NCI-H2029 treated with DMSO at 0.1 percent for 48 hours (cell line): ENCODE results near the gene SLC5A2.
"Not testable (repeated sequence)": the region's sequence is repeated elsewhere in the genome, so short reads cannot be mapped to it uniquely, and the experiment has no call there.

Experiments
- DNase-seq: peaks from one replicate; lab custom pipeline; 2025; lab: John Stamatoyannopoulos, UW

The SLC5A2 gene

GRCh38 chr16:31529108-31529936 is 46.4 kb downstream of the SLC5A2 start:
- no peak for DNase-seq

GRCh38 chr16:31529937-31530312 is 47.0 kb downstream of the SLC5A2 start:
- no peak for DNase-seq

GRCh38 chr16:31530405-31530804 is 47.5 kb downstream of the SLC5A2 start:
- no peak for DNase-seq

GRCh38 chr16:31531096-31531495 is 48.2 kb downstream of the SLC5A2 start:
- no peak for DNase-seq

GRCh38 chr16:31532120-31532519 is 49.2 kb downstream of the SLC5A2 start:
- DNase-seq, result no peak

- no peak for DNase-seq
Measured at GRCh38 chr16:31532896-31533295, 50.0 kb downstream of the SLC5A2 start.

GRCh38 chr16:31535737-31536136 is 52.8 kb downstream of the SLC5A2 start:
- no peak for DNase-seq

- no peak for DNase-seq
Measured at GRCh38 chr16:31536804-31537361, 54.0 kb downstream of the SLC5A2 start.

- no peak for DNase-seq
Measured at GRCh38 chr16:31537362-31538242, 54.7 kb downstream of the SLC5A2 start.

- DNase-seq, result not testable (repeated sequence)
Measured at GRCh38 chr16:31538243-31538598, 55.3 kb downstream of the SLC5A2 start.

- not testable (repeated sequence) for DNase-seq
Measured at GRCh38 chr16:31539762-31540161, 56.8 kb downstream of the SLC5A2 start.
